GM10266 (cell line): Measurements from ENCODE around the gene C1orf174.

Experiments used
- DNase-seq: peaks from one replicate; pipeline ENCODE4 v3.0.0; 2012; ENCODE audit errors: extremely low spot score
- CTCF ChIP-seq: IDR thresholded peaks from 2 replicates; pipeline ENCODE4 v1.5.1; 2012; ENCODE audit warnings: mild to moderate bottlenecking, low read depth; ENCODE audit not compliant: control insufficient read depth, insufficient read depth; ENCODE audit errors: missing control alignments

The C1orf174 gene

DNA sequence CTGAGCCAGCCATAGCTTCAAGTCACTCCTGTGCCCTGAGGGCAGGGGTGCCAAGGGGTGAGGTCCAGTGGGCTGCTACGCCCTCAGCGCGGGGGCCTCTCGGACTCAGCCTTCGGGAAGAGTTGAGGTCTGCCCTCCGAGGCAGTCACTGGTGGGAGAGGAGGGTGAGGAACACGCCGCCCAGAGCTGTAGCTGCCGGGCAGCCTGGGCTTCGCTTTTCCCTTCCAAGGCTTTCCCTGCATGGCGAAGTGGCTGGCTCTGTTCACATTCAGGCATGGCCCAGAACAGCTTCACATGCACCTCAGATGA is 43.0 kb upstream of the C1orf174 start:
- no peak for DNase-seq

GRCh38 chr1:3942416-3943122 is 42.5 kb upstream of the C1orf174 start:
- DNase-seq = no peak
- no peak for TF ChIP-seq CTCF

More for the DNA sequence above, 43.0 kb upstream of the C1orf174 start:
- TF ChIP-seq CTCF = no peak

DNA sequence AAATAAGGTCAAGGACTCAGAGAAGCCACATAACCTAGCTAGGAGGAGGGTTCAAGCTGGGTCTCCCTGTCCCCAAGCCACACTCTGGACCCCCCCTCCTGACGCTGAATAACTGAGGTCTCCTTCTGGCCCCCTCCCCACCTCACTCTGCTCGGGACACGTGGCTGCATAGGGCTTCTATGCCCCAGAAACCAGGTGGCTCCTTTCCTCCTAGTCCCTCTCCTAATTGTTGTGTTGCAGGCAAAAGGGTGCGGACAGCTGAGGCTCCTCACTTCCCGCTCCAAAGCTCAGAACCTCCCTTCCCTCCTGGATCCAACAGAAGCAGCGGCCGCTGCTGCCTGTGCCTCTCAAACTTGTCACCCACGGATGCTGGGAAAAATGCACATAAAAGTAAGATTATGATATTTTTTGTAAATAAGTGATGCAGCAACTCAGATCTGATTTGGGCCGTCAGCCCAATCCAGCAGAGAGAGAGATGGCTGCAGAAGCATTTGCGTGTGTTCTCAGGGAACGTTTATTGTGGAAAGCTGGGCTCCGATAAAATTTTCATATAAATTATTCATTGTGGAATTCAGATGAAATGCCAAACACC is 40.8 kb upstream of the C1orf174 start:
- DNase-seq = no peak
- no peak for TF ChIP-seq CTCF

DNA sequence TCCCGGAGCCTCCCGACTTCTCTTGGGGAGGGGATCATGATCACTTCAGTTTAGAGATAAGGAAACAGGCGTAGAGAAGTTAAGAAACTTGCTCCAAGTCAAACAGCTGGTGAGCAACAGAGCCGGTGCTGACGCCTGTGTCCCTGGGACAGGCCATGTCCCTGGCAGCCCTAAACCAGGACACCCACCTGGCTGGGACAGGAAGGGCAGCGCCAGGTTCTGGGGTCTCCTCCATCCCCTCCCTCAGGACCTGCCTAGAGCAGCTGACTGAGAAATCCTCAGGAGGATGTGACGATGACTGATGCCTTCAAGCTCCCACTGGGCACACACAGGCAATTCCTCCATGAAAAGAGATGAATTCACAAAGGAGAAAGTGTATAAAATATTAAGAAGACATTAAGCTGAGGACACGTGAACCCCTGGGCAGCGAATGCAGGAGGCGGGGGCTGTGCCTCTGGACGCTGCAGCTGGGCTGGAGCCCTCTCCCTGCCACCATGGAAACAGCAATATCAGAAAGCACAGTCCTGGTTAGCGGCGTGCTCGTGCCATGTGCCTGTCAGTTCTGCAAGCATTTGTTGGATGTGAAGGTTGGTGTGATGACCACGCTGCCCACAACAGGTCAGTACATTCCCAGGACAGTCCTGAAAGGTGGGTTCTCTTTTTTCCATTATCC is 40.1 kb upstream of the C1orf174 start:
- DNase-seq = no peak
- no peak for TF ChIP-seq CTCF

GRCh38 chr1:3939242-3940080 is 39.4 kb upstream of the C1orf174 start:
- DNase-seq = no peak
- no peak for TF ChIP-seq CTCF

GRCh38 chr1:3932156-3932919 is 32.3 kb upstream of the C1orf174 start:
- DNase-seq = no peak
- no peak for TF ChIP-seq CTCF
